H1 (cell line): Measurements from ENCODE around the gene C1orf87. TPM values are rescaled to one million over a fixed set of nuclear protein-coding genes. Genes with fewer than 3 reads are reported as not detected.

Experiments
- CHD1 ChIP-seq: IDR thresholded peaks from 2 replicates; pipeline ENCODE4 v1.6.1; 2012; ENCODE audit warnings: low read depth, low read length, improper control_type of control experiment
- CHD7 ChIP-seq: fragments of 300-600 bp; sonication (generic); IDR thresholded peaks from 2 replicates; pipeline ENCODE4 v1.7.1; 2012; ENCODE audit warnings: low read length, moderate library complexity, mild to moderate bottlenecking, inconsistent platforms; ENCODE audit not compliant: insufficient replicate concordance
- SRF ChIP-seq: IDR thresholded peaks from 2 replicates; pipeline ENCODE4 v1.6.1; 2011; ENCODE audit warnings: mild to moderate bottlenecking, low read depth, low read length, moderate library complexity
- SUZ12 ChIP-seq: fragments of 200-600 bp; sonication (generic); IDR thresholded peaks from 2 replicates; pipeline ENCODE4 v1.6.1; 2012; ENCODE audit warnings: mild to moderate bottlenecking, inconsistent platforms, low read length, moderate library complexity, mixed read lengths
- polyA plus RNA-seq, 7 experiments: library from polyadenylated mRNA; depleted of rRNA in 3 of 7; stranded (reverse) in 5 of 7; unstranded in 2 of 7; fragments of >200 nt in 5 of 7; fragments of 200-250 nt in 2 of 7; gene quantifications; 1 replicate in 5 of 7; 2 replicates in 1 of 7; 4 replicates in 1 of 7; pipeline versions ENCODE4 v1.2.1 to v1.2.3, GENCODE V29; 2011 to 2013; ENCODE audit warnings: missing spikeins in 2 of 7, mixed read lengths in 2 of 7
- total RNA-seq: library from RNA; stranded (reverse); fragmentation: NEBNext Ultra II Directional; extraction: Animal tissue kit (Norgen Biotek cat#: 25700); gene quantifications from 2 replicates; pipeline ENCODE4 v1.2.1, GENCODE V29; 2021

The C1orf87 gene
- total and polyA plus RNA-seq, 2 of the 8 experiments (the other 6 are each of a cell fraction or from before 2014, with no cell fraction given), result 0.41 TPM; not detected in 1

GRCh38 chr1:59967780-59968179 is 105.8 kb downstream of the C1orf87 start (continued):
- no peak for TF ChIP-seq CHD7
- TF ChIP-seq SUZ12, result no peak
- TF ChIP-seq SRF, result no peak
- TF ChIP-seq CHD1, result no peak
